Activated T-helper 1 cell treated with anti-CD3 and anti-CD28 coated beads, Interleukin-12 subunit alpha, Interleukin-12 subunit beta, Interleukin-2, Interleukin-4 antibody, amounts not matched to agents 30 ng/mL and 10 ng/mL and 1 ng/mL, durations not matched to agents 14 hours and 24 hours and 36 hours (primary cell): Measurements from ENCODE around the gene MME. TPM values are rescaled to one million over a fixed set of nuclear protein-coding genes. Genes with fewer than 3 reads are reported as not detected.

Source experiments
- DNase-seq: peaks from one replicate; pipeline ENCODE4 v3.0.0; 2021; ENCODE audit warnings: low spot score
- H3K27ac Mint-ChIP-seq: one replicate; pipeline ENCODE4 v1.8.0; 2021; ENCODE audit warnings: mild to moderate bottlenecking, mixed read lengths
- H3K27me3 Mint-ChIP-seq: one replicate; pipeline ENCODE4 v1.8.0; 2022; ENCODE audit warnings: mild to moderate bottlenecking, moderate library complexity, mixed read lengths; ENCODE audit not compliant: insufficient read depth
- H3K36me3 Mint-ChIP-seq: one replicate; pipeline ENCODE4 v1.8.0; 2021; ENCODE audit warnings: low read depth, mixed read lengths
- H3K4me1 Mint-ChIP-seq: one replicate; pipeline ENCODE4 v1.8.0; 2021; ENCODE audit warnings: low read depth, mixed read lengths
- H3K4me3 Mint-ChIP-seq: one replicate; pipeline ENCODE4 v1.8.0; 2021; ENCODE audit warnings: mild to moderate bottlenecking, moderate library complexity, mixed read lengths
- H3K9me3 Mint-ChIP-seq: one replicate; pipeline ENCODE4 v1.8.0; 2021; ENCODE audit warnings: mixed read lengths
- intact Hi-C: fragments of 100-400 bp; cut with micrococcal nuclease; formaldehyde crosslinking; loops from one replicate; pipeline ENCODE4 v1.15.1; 2024
- total RNA-seq: library from RNA; stranded (reverse); gene quantifications from 2 replicates; pipeline ENCODE4 v1.2.3, GENCODE V29; 2022

MME gene
- total RNA-seq, 1 donor from 2014 or later: not detected

- DNase-seq: no peak
- intact Hi-C loops: no loop called here
- no peaks in the 10 kb centered on the region for H3K36me3 Mint-ChIP-seq
- no peak overlapping the region for H3K27ac Mint-ChIP-seq
- peaks cover 3% of the 10 kb centered on the region for H3K9me3 Mint-ChIP-seq
- no peaks in the 10 kb centered on the region for H3K27me3 Mint-ChIP-seq
- no peaks in the 10 kb centered on the region for H3K4me1 Mint-ChIP-seq
- H3K4me3 Mint-ChIP-seq: no peak overlapping the region
Observed at GRCh38 chr3:155065537-155065936, 14.6 kb upstream of the MME start.

DNA sequence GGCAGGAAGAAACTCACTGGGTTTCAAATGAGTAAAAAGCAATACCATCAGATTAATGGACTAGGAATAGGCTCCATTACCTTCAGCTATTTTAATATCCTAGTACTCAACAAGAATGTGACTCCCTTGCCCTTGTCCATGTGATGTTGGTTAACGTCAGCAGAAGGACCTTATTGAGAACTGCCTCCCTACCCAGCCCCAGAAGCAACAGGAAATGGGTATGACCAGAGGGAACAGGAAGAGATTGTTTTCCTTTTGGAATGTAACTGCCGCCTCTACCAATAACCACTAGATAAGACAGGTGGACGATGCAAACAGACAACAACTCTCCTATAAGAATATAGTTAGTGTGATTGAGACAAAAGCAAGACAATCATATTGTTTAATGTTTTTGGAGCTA is 10.4 kb upstream of the MME start:
- H3K4me1 Mint-ChIP-seq: no peaks in the 10 kb centered on the region
- H3K27ac Mint-ChIP-seq: no peak overlapping the region
- intact Hi-C loops: no loop called here
- H3K9me3 Mint-ChIP-seq: no peaks in the 10 kb centered on the region
- no peak for DNase-seq
- H3K27me3 Mint-ChIP-seq: no peaks in the 10 kb centered on the region
- H3K36me3 Mint-ChIP-seq: no peaks in the 10 kb centered on the region
- no peak overlapping the region for H3K4me3 Mint-ChIP-seq

DNA sequence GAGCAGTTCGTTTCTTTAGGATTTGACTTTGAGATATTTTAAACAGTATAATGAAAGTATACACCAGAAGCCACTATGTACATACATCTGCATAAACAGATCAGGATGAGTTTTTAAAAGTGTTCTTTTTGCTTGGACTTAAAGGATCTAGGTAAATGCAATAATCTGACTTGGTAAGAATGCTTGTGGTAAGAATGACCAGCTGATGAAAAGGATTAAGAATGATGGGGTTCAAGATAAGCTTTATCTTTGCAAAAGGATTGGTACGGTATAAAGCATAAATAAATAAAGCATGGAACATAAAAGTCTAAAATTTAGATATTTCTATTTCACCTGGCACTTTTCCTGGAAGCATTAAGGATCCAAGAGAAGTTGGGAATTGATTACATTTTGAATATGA is 9.8 kb upstream of the MME start:
- Mint-ChIP-seq H3K4me3 (no peak overlapping the region), H3K4me1 (no peaks in the 10 kb centered on the region), H3K36me3 (no peaks in the 10 kb centered on the region), H3K27ac (no peak overlapping the region), H3K27me3 (no peaks in the 10 kb centered on the region), H3K9me3 (no peaks in the 10 kb centered on the region)
- no peak for DNase-seq
- intact Hi-C loops: no loop called here

GRCh38 chr3:155070932-155071387 is 9.2 kb upstream of the MME start:
- no peaks in the 10 kb centered on the region for H3K4me1 Mint-ChIP-seq
- H3K27me3 Mint-ChIP-seq: no peaks in the 10 kb centered on the region
- intact Hi-C loops: no loop called here
- H3K36me3 Mint-ChIP-seq: no peaks in the 10 kb centered on the region
- H3K9me3 Mint-ChIP-seq: no peaks in the 10 kb centered on the region
- no peak overlapping the region for H3K27ac Mint-ChIP-seq
- no peak for DNase-seq
- no peak overlapping the region for H3K4me3 Mint-ChIP-seq

- intact Hi-C loops: no loop called here
- no peak overlapping the region for H3K4me3 Mint-ChIP-seq
- H3K36me3 Mint-ChIP-seq: no peaks in the 10 kb centered on the region
- H3K9me3 Mint-ChIP-seq: no peaks in the 10 kb centered on the region
- H3K27ac Mint-ChIP-seq: no peak overlapping the region
- peaks cover 17% of the 10 kb centered on the region for H3K27me3 Mint-ChIP-seq
- no peak for DNase-seq
- H3K4me1 Mint-ChIP-seq: peaks cover 1% of the 10 kb centered on the region
Observed at GRCh38 chr3:155075200-155075599, 4.9 kb upstream of the MME start.

DNA sequence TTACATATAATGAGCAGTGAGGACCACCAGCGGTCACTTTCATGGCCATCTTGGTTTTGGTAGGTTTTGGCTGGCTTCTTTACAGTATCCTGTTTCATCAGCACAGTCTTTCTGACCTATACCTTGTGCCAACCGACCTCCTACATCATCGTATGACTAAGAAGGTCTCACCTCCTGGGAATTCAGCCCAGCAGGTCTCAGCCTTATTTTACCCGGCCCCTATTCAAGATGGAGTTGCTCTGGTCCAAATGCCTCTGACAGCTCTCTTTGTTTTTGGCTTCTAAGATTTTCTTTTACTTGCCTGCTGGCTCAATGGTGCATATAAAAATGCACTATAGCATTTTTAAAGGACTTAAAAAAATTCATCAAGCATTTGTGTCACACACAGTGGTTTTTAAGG is 3.2 kb upstream of the MME start:
- H3K27ac Mint-ChIP-seq: no peak overlapping the region
- intact Hi-C loops: no loop called here
- H3K4me3 Mint-ChIP-seq: no peak overlapping the region
- no peak for DNase-seq
- no peaks in the 10 kb centered on the region for H3K36me3 Mint-ChIP-seq
- H3K9me3 Mint-ChIP-seq: no peaks in the 10 kb centered on the region
- H3K4me1 Mint-ChIP-seq: peaks cover 5% of the 10 kb centered on the region
- H3K27me3 Mint-ChIP-seq: peaks cover 26% of the 10 kb centered on the region

- Mint-ChIP-seq H3K27me3 (peaks cover 26% of the 10 kb centered on the region), H3K36me3 (no peaks in the 10 kb centered on the region), H3K9me3 (no peaks in the 10 kb centered on the region), H3K4me1 (peaks cover 5% of the 10 kb centered on the region), H3K4me3 (no peak overlapping the region), H3K27ac (no peak overlapping the region)
- intact Hi-C loops: no loop called here
- no peak for DNase-seq
Observed at GRCh38 chr3:155078711-155079467, 1.2 kb upstream of the MME start.

GRCh38 chr3:155079468-155079745 is 712 bp upstream of the MME start:
- Mint-ChIP-seq H3K36me3 (no peaks in the 10 kb centered on the region), H3K4me1 (peaks cover 5% of the 10 kb centered on the region), H3K9me3 (no peaks in the 10 kb centered on the region), H3K27me3 (peaks cover 26% of the 10 kb centered on the region), H3K4me3 (no peak overlapping the region), H3K27ac (no peak overlapping the region)
- DNase-seq: no peak
- intact Hi-C loops: no loop called here

GRCh38 chr3:155080692-155081091 is 573 bp downstream of the MME start:
- Mint-ChIP-seq H3K36me3 (no peaks in the 10 kb centered on the region), H3K27ac (no peak overlapping the region), H3K4me3 (no peak overlapping the region), H3K27me3 (peaks cover 26% of the 10 kb centered on the region), H3K9me3 (no peaks in the 10 kb centered on the region), H3K4me1 (peaks cover 5% of the 10 kb centered on the region)
- DNase-seq: no peak
- intact Hi-C loops: no loop called here

- no peak overlapping the region for H3K4me3 Mint-ChIP-seq
- no peaks in the 10 kb centered on the region for H3K36me3 Mint-ChIP-seq
- no peak overlapping the region for H3K27ac Mint-ChIP-seq
- no peaks in the 10 kb centered on the region for H3K9me3 Mint-ChIP-seq
- no peak for DNase-seq
- H3K27me3 Mint-ChIP-seq: peaks cover 21% of the 10 kb centered on the region
- intact Hi-C loops: no loop called here
- H3K4me1 Mint-ChIP-seq: peaks cover 5% of the 10 kb centered on the region
Observed at GRCh38 chr3:155083313-155083905, 3.3 kb downstream of the MME start.

- Mint-ChIP-seq H3K4me3 (no peak overlapping the region), H3K27ac (no peak overlapping the region), H3K27me3 (peaks cover 13% of the 10 kb centered on the region), H3K36me3 (no peaks in the 10 kb centered on the region), H3K4me1 (peaks cover 5% of the 10 kb centered on the region), H3K9me3 (no peaks in the 10 kb centered on the region)
- intact Hi-C loops: no loop called here
- no peak for DNase-seq
Observed at GRCh38 chr3:155084567-155084966, 4.4 kb downstream of the MME start.

DNA sequence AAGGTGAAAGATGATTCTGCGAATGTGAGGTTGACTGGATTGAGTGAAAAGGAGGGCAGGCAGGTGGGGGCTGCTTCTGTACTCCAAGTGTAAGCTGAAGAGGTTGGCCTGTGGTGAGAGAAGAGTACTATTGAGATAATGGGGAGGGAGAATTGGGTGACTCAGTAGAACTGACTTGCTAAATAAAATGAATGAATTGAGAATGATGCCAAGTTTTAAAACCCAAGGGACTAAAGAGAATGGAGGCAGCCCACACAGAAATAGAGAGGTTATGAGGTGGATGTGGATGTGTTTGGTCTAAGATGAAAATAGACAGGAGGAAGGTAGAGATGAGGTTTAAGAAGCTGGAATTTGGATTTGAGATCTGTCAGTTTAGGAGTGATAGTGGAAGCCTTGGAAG is 5.9 kb downstream of the MME start:
- Mint-ChIP-seq H3K36me3 (no peaks in the 10 kb centered on the region), H3K9me3 (no peaks in the 10 kb centered on the region), H3K27me3 (peaks cover 4% of the 10 kb centered on the region), H3K4me3 (no peak overlapping the region), H3K27ac (no peak overlapping the region), H3K4me1 (no peaks in the 10 kb centered on the region)
- intact Hi-C loops: no loop called here
- no peak for DNase-seq

- no peak overlapping the region for H3K4me3 Mint-ChIP-seq
Observed at GRCh38 chr3:155088706-155089345, 8.7 kb downstream of the MME start.

More at GRCh38 chr3:155088706-155089345, 8.7 kb downstream of the MME start:
- intact Hi-C loops: no loop called here
- Mint-ChIP-seq H3K27ac (no peak overlapping the region), H3K9me3 (no peaks in the 10 kb centered on the region), H3K36me3 (no peaks in the 10 kb centered on the region), H3K4me1 (no peaks in the 10 kb centered on the region), H3K27me3 (peaks cover 3% of the 10 kb centered on the region)
- DNase-seq: no peak
